Activated CD4-positive, alpha-beta memory T cell treated with anti-CD3 and anti-CD28 coated beads, Interleukin-2, amount 10 ng/mL, durations not matched to agents 7 days and 5 days (primary cell): ENCODE measurements around the gene ARHGAP21. TPM values are rescaled to one million over a fixed set of nuclear protein-coding genes. Genes with fewer than 3 reads are reported as not detected.

ENCODE experiments used
- CTCF ChIA-PET: fragments of 350-600 bp; sonication (Branson Sonifier 250); formaldehyde crosslinking; loops from one replicate; lab custom pipeline; 2021; ENCODE audit warnings: antibody characterized with exemption, inconsistent platforms; lab: Charles Lee
- POLR2A ChIA-PET: fragments of 350-600 bp; sonication (Branson Sonifier 250); formaldehyde crosslinking; loops from one replicate; lab custom pipeline; 2021; ENCODE audit warnings: antibody characterized with exemption; lab: Charles Lee
- DNase-seq: peaks from one replicate; pipeline ENCODE4 v3.0.0-alpha.2; 2020
- H3K27ac Mint-ChIP-seq: one replicate; pipeline ENCODE4 v1.8.0; 2021; ENCODE audit warnings: mild to moderate bottlenecking, mixed read lengths
- H3K27me3 Mint-ChIP-seq: one replicate; pipeline ENCODE4 v1.8.0; 2021; ENCODE audit warnings: mixed read lengths
- H3K36me3 Mint-ChIP-seq: one replicate; pipeline ENCODE4 v1.8.0; 2021; ENCODE audit warnings: low read depth, mixed read lengths
- H3K4me1 Mint-ChIP-seq: one replicate; pipeline ENCODE4 v1.8.0; 2021; ENCODE audit warnings: mixed read lengths
- H3K4me3 Mint-ChIP-seq: one replicate; pipeline ENCODE4 v1.8.0; 2021; ENCODE audit warnings: mild to moderate bottlenecking, mixed read lengths
- H3K9me3 Mint-ChIP-seq: one replicate; pipeline ENCODE4 v1.8.0; 2021; ENCODE audit warnings: mixed read lengths
- total RNA-seq, 2 experiments: library from RNA; stranded (reverse); gene quantifications; one replicate each; pipeline ENCODE4 v1.2.3, GENCODE V29; 2021

ARHGAP21 gene
- total RNA-seq, 2 experiments from 2014 or later = 35.6 to 36.0 TPM

- no peaks in the 10 kb centered on the region for H3K27me3 Mint-ChIP-seq
Observed at GRCh38 chr10:24551161-24551560, 172.5 kb downstream of the ARHGAP21 start.

GRCh38 chr10:24550680-24551079 lies 173.0 kb downstream of the ARHGAP21 start:
- no peak overlapping the region for H3K27ac Mint-ChIP-seq
- H3K4me3 Mint-ChIP-seq = no peak overlapping the region

More at GRCh38 chr10:24551161-24551560, 172.5 kb downstream of the ARHGAP21 start:
- H3K27ac Mint-ChIP-seq = no peak overlapping the region
- peaks cover 2% of the 10 kb centered on the region for H3K4me1 Mint-ChIP-seq
- H3K36me3 Mint-ChIP-seq = no peaks in the 10 kb centered on the region
- ChIA-PET CTCF (no interaction called here), POLR2A (no interaction called here)
- H3K9me3 Mint-ChIP-seq = no peaks in the 10 kb centered on the region
- no peak for DNase-seq
- H3K4me3 Mint-ChIP-seq = no peak overlapping the region

GRCh38 chr10:24545585-24545984 lies 178.1 kb downstream of the ARHGAP21 start:
- Mint-ChIP-seq H3K9me3 (no peaks in the 10 kb centered on the region), H3K36me3 (no peaks in the 10 kb centered on the region), H3K4me1 (no peaks in the 10 kb centered on the region), H3K4me3 (no peak overlapping the region), H3K27me3 (peaks cover 2% of the 10 kb centered on the region), H3K27ac (no peak overlapping the region)
- DNase-seq = no peak
- ChIA-PET CTCF (no interaction called here), POLR2A (no interaction called here)

More at GRCh38 chr10:24550680-24551079, 173.0 kb downstream of the ARHGAP21 start:
- ChIA-PET CTCF (interaction anchor here (1.2 kb wide), 1 partner anchor 24 kb away, joined by 3 read pairs; no protein-coding TSS in a partner anchor), POLR2A (no interaction called here)
- H3K4me1 Mint-ChIP-seq = peaks cover under 1% of the 10 kb centered on the region
- H3K9me3 Mint-ChIP-seq = no peaks in the 10 kb centered on the region
- peaks cover 2% of the 10 kb centered on the region for H3K27me3 Mint-ChIP-seq
- H3K36me3 Mint-ChIP-seq = no peaks in the 10 kb centered on the region
- no peak for DNase-seq

DNA sequence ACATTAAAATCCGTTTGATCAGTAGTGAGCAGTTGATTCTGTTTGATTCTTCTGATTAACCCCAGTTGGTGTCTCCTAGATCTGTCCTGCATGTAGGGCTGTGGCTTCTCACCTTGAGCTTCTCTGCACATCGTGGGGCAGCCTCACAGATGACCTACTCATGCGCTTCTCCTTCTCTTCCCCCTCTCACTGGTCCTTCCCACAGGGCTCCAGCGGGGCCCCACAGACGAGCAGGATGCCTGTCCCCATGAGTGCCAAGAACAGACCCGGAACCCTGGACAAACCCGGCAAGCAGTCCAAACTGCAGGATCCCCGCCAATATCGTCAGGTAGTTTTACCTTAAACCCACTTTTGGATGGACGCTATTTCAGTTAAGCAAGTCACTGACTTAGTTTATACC lies 178.9 kb downstream of the ARHGAP21 start:
- ChIA-PET CTCF (no interaction called here), POLR2A (no interaction called here)
- no peaks in the 10 kb centered on the region for H3K9me3 Mint-ChIP-seq
- no peak overlapping the region for H3K4me3 Mint-ChIP-seq
- DNase-seq = no peak
- no peak overlapping the region for H3K27ac Mint-ChIP-seq
- H3K27me3 Mint-ChIP-seq = peaks cover 2% of the 10 kb centered on the region
- H3K36me3 Mint-ChIP-seq = no peaks in the 10 kb centered on the region
- no peaks in the 10 kb centered on the region for H3K4me1 Mint-ChIP-seq

- DNase-seq = no peak
- CTCF ChIA-PET = no interaction called here
- POLR2A ChIA-PET = no interaction called here
- Mint-ChIP-seq H3K36me3 (no peaks in the 10 kb centered on the region), H3K27me3 (peaks cover 2% of the 10 kb centered on the region), H3K27ac (no peak overlapping the region), H3K9me3 (no peaks in the 10 kb centered on the region), H3K4me3 (no peak overlapping the region), H3K4me1 (no peaks in the 10 kb centered on the region)
Observed at GRCh38 chr10:24542314-24543270, 181.1 kb downstream of the ARHGAP21 start.

GRCh38 chr10:24541239-24541753 lies 182.4 kb downstream of the ARHGAP21 start:
- Mint-ChIP-seq H3K27ac (no peak overlapping the region), H3K4me3 (no peak overlapping the region), H3K27me3 (peaks cover 2% of the 10 kb centered on the region), H3K9me3 (no peaks in the 10 kb centered on the region), H3K36me3 (no peaks in the 10 kb centered on the region), H3K4me1 (no peaks in the 10 kb centered on the region)
- DNase-seq = no peak
- POLR2A ChIA-PET = no interaction called here
- CTCF ChIA-PET = interaction anchor here (1.2 kb wide), 1 partner anchor 21 kb away, joined by 3 read pairs; no protein-coding TSS in a partner anchor

DNA sequence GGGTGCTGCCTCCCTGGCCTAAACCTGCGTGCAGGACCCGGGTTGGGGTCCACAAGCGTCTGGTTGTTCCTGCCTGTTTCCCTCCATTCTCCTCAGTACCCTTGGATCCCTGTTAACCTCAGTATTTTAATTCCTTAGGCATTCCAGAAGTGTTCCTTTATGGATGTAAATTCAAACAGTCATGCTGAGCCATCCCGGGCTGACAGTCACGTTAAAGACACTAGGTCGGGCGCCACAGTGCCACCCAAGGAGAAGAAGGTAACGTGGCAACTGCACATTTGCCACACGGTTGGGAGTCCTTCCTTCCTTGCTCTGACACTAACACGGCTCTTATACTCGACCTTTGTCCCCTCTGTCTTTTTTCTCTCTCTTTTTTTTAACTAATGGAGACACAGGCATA lies 187.1 kb downstream of the ARHGAP21 start:
- POLR2A ChIA-PET = no interaction called here
- CTCF ChIA-PET = no interaction called here
- no peaks in the 10 kb centered on the region for H3K36me3 Mint-ChIP-seq
- H3K27ac Mint-ChIP-seq = no peak overlapping the region
- H3K27me3 Mint-ChIP-seq = no peaks in the 10 kb centered on the region
- no peaks in the 10 kb centered on the region for H3K4me1 Mint-ChIP-seq
- H3K9me3 Mint-ChIP-seq = no peaks in the 10 kb centered on the region
- no peak overlapping the region for H3K4me3 Mint-ChIP-seq
- DNase-seq = no peak

- DNase-seq = no peak
Observed at GRCh38 chr10:24533981-24534380, 189.7 kb downstream of the ARHGAP21 start.

More at GRCh38 chr10:24533981-24534380, 189.7 kb downstream of the ARHGAP21 start:
- H3K9me3 Mint-ChIP-seq = no peaks in the 10 kb centered on the region
- H3K27ac Mint-ChIP-seq = no peak overlapping the region
- H3K4me1 Mint-ChIP-seq = no peaks in the 10 kb centered on the region
- no peaks in the 10 kb centered on the region for H3K36me3 Mint-ChIP-seq
- ChIA-PET POLR2A (no interaction called here), CTCF (no interaction called here)
- H3K27me3 Mint-ChIP-seq = no peaks in the 10 kb centered on the region
- H3K4me3 Mint-ChIP-seq = no peak overlapping the region

Other genes with a start within 250 kb of the ARHGAP21 start
- gene PRTFDC1, start 228.7 kb upstream of the ARHGAP21 start, total RNA-seq = 1 to 10 TPM; 1.4 to 1.7 TPM